GM10266 (cell line): Measurements from ENCODE around the gene FCHSD2.
"Not testable (repeated sequence)": the region's sequence is repeated elsewhere in the genome, so short reads cannot be mapped to it uniquely, and the experiment has no call there.

ENCODE experiments used
- DNase-seq: peaks from one replicate; pipeline ENCODE4 v3.0.0; 2012; ENCODE audit errors: extremely low spot score
- TF ChIP-seq, protein P1 (sequence below): IDR thresholded peaks from 2 replicates; pipeline ENCODE4 v1.5.1; 2012; ENCODE audit warnings: mild to moderate bottlenecking, low read depth; ENCODE audit not compliant: control insufficient read depth, insufficient read depth; ENCODE audit errors: missing control alignments

FCHSD2 gene

DNA sequence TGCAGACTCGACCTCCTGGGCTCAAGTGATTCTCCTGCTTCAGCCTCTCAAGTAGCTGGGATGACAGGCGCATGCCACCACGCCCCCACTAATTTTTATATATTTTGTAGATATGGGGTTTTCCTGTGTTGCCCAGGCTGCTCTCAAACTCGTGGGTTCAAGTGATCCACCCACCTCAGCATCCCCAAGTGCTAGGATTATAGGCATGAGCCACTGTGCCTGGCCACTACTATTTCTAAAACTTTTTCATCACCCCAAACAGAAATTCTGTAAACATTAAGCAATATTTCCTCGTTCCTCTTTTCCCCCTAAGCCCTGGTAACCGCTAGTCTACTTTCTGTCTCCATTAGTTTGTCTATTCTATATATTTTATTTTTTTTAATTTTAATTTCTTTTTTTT lies 336.9 kb downstream of the FCHSD2 start:
- TF ChIP-seq, protein P1, sequence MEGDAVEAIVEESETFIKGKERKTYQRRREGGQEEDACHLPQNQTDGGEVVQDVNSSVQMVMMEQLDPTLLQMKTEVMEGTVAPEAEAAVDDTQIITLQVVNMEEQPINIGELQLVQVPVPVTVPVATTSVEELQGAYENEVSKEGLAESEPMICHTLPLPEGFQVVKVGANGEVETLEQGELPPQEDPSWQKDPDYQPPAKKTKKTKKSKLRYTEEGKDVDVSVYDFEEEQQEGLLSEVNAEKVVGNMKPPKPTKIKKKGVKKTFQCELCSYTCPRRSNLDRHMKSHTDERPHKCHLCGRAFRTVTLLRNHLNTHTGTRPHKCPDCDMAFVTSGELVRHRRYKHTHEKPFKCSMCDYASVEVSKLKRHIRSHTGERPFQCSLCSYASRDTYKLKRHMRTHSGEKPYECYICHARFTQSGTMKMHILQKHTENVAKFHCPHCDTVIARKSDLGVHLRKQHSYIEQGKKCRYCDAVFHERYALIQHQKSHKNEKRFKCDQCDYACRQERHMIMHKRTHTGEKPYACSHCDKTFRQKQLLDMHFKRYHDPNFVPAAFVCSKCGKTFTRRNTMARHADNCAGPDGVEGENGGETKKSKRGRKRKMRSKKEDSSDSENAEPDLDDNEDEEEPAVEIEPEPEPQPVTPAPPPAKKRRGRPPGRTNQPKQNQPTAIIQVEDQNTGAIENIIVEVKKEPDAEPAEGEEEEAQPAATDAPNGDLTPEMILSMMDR, result no peak
- DNase-seq, result no peak

DNA sequence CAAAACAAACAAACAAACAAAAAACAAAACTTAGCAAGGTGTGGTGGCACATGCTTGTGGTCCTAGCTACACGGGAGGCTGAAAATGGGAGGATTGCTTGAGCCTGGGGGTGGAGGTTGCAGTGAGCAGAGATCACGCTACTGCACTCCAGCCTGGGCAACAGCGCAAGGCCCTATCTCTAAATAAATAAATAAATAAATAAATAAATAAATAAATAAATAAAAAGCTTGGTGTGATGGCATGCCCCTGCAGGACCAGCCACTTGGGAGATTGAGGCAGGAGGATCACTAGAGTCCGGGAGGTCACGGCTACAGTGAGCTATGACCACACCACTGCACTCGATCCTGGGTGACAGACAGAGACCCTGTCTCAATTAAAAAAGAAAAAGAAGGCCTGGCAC lies 339.3 kb downstream of the FCHSD2 start:
- TF ChIP-seq, protein P1, result no peak

DNA sequence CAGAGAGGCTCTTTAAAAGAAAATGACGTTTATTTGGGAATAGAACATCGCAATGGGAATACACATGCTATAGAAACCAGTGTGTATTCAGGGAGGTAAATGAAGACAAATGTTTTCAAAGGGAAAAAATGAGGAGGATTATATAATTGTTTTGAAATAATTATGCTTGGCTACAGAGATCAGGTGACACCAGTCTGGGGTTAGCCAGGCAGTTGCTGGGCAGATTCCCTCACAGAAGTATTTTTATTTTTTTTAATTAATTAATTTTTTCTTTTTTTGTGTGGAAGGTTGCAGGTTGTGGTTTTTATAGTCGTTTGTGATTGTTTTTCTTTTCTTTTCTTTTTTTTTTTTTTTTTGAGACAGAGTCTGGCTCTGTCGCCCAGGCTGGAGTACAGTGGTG lies 342.7 kb downstream of the FCHSD2 start:
- DNase-seq, result no peak
- TF ChIP-seq, protein P1, result no peak

More for the DNA sequence above, 339.3 kb downstream of the FCHSD2 start:
- DNase-seq, result no peak

DNA sequence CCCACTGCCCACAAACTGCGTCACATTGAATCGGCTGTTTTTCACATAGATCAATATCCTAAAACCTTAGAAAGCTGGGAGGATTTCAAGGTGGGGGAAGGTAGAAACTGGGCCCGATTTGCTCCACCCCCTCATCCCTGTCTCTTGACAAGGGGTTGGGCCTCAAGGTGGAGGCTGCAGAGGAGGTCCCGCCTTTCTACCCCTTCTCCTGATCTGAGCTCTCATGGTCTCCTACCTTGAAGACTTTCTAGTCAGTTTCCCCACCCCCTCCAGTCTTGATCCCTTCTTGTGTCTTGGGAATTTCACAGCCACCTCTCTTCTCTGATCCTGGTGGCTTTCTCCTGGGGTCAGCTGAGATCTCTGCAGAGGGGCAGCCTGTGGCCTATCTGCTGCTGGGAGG lies 343.8 kb downstream of the FCHSD2 start:
- TF ChIP-seq, protein P1, result no peak
- DNase-seq, result no peak

DNA sequence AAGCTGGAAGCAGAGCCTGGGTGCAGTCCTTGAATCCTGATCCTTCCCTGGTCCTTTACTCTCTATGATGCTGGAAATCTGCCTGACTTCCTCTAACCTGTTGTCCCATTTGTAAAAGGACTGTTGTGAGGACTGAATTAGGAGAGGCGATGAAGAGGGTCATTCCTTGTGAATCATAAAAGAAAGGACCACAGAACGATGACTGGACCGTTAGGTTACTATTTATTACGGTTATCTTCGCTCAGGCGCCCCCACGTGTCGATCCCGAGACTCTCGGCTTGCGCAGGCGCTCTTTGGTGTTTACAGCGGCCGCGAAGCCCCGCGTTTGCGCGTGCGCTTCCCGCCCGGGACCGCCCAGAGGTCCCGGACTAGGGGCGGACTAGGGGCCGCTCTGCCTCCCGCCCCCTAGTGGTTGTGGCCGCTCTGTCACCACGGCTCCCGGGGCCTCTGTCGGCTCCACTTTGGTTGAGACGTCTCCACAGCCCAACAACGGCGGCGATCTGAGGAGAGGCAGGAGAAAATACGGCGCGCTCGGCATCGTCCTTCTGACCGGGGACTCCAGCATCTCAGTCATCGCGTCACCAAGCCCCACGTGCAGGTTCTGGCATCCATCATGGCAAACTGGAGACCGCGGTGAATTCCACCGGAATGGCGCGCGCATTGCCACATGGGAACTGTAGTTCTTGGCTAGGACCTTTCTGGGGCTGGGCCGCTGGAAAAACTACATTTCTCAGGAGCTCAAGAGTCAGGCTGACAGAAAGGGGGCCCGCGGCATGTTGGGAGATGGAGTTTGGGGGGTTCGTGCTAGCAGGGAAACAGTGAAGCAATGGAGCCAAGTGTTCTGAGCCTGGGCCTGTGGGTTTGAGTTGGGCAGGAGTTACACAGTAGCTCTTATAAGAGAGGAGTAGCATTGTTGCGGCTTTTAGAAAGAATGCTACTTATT lies 348.4 kb downstream of the FCHSD2 start, which contains the start of gene STARD10:
STARD10 (minus strand) TSS at position 623 of the 943 bp plus-strand sequence. CDS start 12,866 bp downstream, outside the sequence.
- DNase-seq, result peak; percentile 95
- TF ChIP-seq, protein P1, result peak; percentile 72

DNA sequence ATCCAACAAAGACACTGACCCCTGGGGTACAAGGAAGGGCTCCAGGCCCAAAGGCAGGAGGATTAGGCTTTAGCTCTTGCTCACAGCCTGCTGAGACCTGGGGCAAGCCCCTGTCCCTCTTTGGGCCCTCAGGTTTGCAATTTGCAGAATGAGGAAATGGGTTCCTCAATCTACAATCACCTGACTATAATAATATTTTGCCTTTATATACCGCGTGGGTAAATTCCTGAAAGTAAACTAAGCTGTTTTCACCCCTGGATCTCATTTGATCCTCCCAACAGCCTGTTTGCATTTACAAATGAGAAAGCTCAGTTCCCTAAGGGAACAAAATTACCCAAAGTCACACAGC lies 349.1 kb downstream of the FCHSD2 start:
- DNase-seq, result no peak
- TF ChIP-seq, protein P1, result no peak

DNA sequence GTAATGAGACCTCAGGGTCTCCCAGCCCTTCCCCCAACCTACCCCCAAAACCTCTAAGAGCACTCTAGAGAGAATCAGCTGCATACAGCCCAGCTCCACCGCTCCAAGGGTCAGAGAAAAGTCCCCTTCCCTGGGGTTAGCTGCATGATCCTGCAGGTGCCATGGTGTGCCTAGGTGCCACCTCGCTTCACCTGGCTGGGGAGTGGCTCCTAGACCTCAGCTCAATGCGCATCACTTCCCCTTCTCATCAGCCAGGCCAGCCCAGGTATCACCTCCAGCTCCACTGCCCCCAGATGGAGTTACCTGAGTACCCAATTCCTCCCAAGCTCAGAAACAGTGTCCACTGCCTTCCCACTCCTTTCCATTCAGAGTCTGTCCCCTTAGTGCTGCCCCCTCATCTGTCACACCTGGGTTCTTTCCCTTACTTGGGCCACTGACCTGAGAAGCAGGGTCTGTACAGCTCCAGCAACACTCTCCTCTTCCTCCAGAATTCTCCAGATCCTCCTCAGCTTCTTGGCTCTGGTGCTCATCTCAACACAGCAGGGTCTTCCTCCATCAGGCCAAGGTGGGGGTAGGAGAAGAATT lies 349.6 kb downstream of the FCHSD2 start:
- no peak for DNase-seq
- TF ChIP-seq, protein P1, result no peak

DNA sequence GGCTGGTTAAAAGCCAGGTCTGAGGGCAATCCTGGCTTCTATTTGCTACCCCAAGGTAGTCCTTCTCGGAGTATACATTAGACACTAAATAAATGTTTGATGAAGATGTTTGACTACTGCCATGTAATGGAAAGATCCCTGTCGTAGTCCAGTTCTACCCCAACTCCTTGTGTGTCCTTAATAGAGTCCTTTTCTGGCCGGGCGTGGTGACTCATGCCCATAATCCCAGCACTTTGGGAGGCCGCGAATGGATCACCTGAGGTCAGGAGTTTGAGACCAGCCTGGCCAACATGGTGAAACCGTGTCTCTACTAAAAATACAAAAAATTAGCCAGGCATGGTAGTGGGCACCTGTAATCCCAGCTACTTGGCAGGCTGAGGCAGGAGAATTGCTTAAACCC lies 350.9 kb downstream of the FCHSD2 start:
- DNase-seq, result not testable (repeated sequence)
